ENCODE results near the gene FBXO15.

FBXO15 gene

GRCh38 chr18:74147779-74148542 is at the start of gene FBXO15, which contains the start of gene TIMM21:
FBXO15 (minus strand) TSS chr18:74147834; CDS start chr18:74147785, 49 bp downstream.
TIMM21 (plus strand) TSS chr18:74148523; CDS start chr18:74148809, 286 bp downstream.
- DNase-seq, result peak; percentile 98

GRCh38 chr18:74196220-74197119 is 48.8 kb upstream of the FBXO15 start:
- peak; percentile 86 for DNase-seq

GRCh38 chr18:74194691-74195090 is 47.1 kb upstream of the FBXO15 start:
- no peak for DNase-seq

- DNase-seq, result no peak
These were observed 43.9 kb upstream of the FBXO15 start for GRCh38 chr18:74191577-74191976.

GRCh38 chr18:74190086-74190485 is 42.5 kb upstream of the FBXO15 start:
- DNase-seq, result peak; percentile 10

- no peak for DNase-seq
These were observed 39.0 kb upstream of the FBXO15 start for GRCh38 chr18:74186661-74187060.

GRCh38 chr18:74185860-74186259 is 38.2 kb upstream of the FBXO15 start:
- no peak for DNase-seq

- no peak for DNase-seq
These were observed 37.2 kb upstream of the FBXO15 start for GRCh38 chr18:74184875-74185274.

- DNase-seq, result no peak
These were observed 35.5 kb upstream of the FBXO15 start for GRCh38 chr18:74183130-74183529.

GRCh38 chr18:74182335-74182734 is 34.7 kb upstream of the FBXO15 start:
- no peak for DNase-seq

- DNase-seq, result no peak
These were observed 32.1 kb upstream of the FBXO15 start for GRCh38 chr18:74179623-74180199.

- DNase-seq, result no peak
These were observed 31.2 kb upstream of the FBXO15 start for GRCh38 chr18:74178884-74179283.

- no peak for DNase-seq
These were observed 28.0 kb upstream of the FBXO15 start for GRCh38 chr18:74175658-74176057.

GRCh38 chr18:74173434-74173750 is 25.8 kb upstream of the FBXO15 start:
- no peak for DNase-seq

- no peak for DNase-seq
These were observed 25.2 kb upstream of the FBXO15 start for GRCh38 chr18:74172697-74173433.

- no peak for DNase-seq
These were observed 24.4 kb upstream of the FBXO15 start for GRCh38 chr18:74171910-74172606.

- DNase-seq, result no peak
These were observed 18.8 kb upstream of the FBXO15 start for GRCh38 chr18:74166386-74166785.

- no peak for DNase-seq
These were observed 15.5 kb upstream of the FBXO15 start for GRCh38 chr18:74163019-74163660.

GRCh38 chr18:74155276-74155675 is 7.6 kb upstream of the FBXO15 start:
- no peak for DNase-seq

GRCh38 chr18:74154716-74155115 is 7.1 kb upstream of the FBXO15 start:
- DNase-seq, result no peak

- DNase-seq, result no peak
These were observed 6.2 kb upstream of the FBXO15 start for GRCh38 chr18:74153793-74154192.

- no peak for DNase-seq
These were observed 5.7 kb upstream of the FBXO15 start for GRCh38 chr18:74153377-74153776.
